GM19035 (cell line): Measurements from ENCODE around the gene CREB5.
"Not testable (repeated sequence)": the region's sequence is repeated elsewhere in the genome, so short reads cannot be mapped to it uniquely, and the experiment has no call there.

Experiments used
- ATAC-seq: cut with Tn5 transposase; IDR thresholded peaks from one replicate; pipeline ENCODE4 v1.9.1; 2021; ENCODE audit not compliant: unreplicated experiment

The CREB5 gene

DNA sequence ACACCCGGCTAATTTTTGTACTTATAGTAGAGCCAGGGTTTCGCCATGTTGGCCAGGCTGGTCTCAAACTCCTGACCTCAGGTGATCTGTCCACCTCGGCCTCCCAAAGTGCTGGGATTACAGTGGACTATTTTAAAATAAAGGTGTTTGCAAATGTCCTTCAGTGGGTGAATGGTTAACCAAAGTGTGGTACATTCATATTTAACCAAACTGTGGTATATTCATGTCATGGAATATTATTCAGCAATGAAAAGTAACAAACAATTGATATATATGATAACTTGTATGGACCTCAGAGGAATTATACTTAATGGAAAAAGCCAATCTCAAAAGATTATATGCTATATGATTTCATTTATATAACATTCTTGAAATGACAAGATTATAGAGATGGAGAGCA is 190.0 kb downstream of the CREB5 start:
- ATAC-seq: no peak

DNA sequence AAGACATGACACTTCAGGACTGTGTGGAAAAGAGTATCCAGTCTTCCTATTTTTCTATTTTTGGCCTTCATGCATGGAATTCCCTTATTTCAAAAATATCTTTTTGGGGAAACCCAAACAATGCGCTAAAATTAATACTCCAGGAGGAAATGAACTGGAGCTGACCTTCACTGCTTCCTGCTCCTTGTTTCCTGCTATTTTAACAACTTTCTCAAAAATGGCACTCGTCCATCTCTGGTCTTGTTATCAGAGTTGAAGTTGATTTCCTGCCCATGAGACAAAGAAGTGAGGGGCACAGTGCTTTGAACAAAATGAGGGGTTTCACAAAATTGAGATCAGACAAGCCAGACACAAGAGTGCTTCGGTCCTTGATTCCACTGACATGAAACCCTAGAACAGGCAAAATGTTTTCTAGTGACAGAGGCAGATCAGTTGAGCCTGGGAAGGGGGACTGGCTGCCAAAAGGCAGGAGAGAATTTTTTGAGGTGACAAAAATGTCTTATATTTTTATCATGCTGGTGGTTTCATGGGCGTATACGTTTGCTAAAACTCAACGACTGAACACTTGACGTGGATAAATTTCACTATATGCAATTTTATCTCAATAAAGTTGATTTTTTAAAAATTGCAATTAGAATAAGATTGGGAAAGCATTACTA is 193.2 kb downstream of the CREB5 start:
- ATAC-seq: no peak

DNA sequence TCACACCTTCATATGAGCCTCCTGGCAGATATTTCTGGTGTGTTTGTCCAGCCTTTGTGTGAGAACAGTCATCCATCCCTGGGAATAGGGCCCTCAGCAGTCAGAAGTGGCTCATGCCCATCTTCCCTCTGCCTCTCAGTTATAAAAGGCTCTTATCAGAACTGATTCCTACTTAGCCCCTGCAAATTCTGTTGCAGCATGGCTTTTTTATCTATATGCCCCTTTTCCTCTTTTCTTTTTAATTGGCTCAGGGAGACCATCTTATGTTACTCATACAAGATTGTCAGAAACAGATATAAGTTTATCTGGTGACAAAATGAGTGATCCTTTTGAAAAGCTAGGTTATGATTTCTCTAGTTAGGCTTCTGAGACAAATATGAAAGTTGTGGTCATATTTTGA is 194.1 kb downstream of the CREB5 start:
- no peak for ATAC-seq

DNA sequence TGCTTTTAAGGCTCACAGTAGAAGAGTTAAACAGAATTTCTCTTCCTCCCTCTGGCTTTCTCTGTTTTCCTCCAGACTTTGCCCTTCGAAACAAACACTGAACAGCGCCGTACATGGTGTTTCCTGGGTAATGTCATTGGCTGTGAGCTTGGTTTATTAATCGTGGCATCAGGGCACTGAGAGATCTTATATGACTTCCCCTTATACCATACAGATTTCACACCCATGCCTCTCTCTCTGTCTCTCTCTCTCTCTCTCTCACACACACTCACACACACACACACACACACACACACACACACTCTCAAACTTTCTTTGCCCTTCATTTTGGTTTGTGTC is 195.5 kb downstream of the CREB5 start:
- no peak for ATAC-seq

DNA sequence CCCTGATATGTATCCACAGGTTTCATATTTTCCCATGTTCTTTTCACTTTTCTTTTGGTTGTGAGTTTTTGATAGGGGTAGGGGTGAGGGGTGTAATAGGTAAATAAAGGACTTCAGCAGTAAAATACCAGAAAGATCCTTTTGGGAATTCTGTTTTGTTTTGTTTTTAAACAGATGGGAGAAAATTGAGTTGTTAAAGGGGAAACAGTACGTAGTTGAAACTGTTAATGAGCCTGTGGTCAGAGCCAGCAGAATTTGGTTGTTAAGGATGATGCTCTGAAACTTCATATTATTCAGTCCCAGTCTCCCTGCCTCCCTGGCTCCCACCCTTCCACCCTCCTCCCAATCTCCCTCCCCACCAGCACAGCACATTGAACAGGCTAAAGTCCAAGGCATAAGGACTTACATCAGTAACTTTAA is 195.9 kb downstream of the CREB5 start:
- ATAC-seq: no peak

DNA sequence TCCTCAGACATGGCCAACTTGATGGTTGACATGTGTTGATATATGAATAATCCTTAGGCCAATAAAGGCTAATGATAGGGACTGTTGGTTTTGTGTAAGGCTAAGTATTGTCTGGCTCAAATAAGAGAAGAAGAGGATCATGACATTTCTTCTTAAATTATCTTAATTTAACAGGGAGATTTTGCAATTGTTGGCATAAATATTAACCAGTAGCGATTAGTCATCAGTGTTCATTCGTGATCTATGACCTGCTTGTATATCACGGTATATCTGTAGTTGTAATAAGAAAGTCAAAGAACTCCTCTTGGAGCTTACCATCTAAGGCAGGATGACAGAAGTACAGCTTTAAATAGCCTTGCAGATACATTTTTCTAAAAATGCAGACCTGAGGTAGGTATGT is 196.4 kb downstream of the CREB5 start:
- ATAC-seq: no peak

DNA sequence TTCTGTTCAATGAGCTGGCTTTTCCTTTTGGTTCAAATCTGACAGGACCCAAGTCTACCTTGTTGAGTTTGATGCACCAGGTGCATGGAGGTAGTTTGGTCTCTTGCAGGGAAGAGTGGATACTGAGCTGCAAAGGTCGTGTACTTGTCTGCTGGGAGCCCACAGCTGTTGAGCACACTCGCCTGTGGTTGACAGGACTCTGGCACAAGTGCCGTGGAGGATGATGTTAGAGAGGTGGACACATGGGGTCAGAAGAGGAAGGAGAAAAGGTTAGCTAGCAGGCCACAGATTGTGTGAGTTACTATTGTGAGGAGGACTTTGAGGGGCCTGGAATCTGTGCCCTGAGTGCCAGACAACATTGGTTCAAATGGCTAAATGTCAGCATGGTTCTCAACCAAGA is 197.3 kb downstream of the CREB5 start:
- no peak for ATAC-seq

DNA sequence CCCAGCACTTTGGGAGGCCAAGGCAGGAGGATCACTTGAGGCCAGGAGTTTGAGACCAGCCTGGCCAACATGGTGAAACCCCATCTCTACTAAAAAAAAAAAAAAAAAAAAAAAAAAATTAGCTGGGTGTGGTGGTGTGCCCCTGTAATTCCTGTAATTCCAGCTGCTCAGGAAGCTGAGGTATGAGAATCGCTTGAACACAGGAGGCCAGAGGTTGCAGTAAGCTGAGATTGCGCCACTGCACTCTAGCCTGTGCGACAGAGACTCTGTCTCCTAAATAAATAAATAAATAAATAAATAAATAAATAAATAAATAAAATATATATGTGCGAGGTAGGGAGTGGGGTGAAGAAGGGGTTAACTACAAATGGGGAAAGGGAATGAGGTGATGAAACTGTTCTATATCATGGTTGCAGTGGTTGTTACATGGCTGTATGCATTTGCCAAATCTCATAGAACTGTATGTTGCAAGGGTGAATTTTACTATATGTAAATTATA is 199.1 kb downstream of the CREB5 start:
- not testable (repeated sequence) for ATAC-seq

DNA sequence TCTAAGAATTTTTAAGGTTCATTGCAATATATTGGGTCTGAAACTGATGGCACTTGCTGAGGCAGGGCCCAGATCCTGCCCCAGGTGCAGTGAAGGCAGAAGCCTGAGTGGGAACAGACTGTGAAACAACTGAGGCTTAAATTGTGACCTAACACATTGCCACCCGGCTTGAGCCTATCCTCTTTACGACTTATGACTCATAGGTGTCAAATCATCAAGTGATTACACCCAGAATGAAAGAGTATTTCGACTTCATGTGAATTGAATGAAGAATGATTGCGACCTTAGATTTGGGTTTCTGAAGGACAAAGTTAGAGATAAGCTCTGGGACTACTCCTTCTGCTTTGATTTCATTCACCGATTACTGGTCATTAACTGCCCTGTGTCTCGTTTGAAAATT is 200.9 kb downstream of the CREB5 start:
- no peak for ATAC-seq

DNA sequence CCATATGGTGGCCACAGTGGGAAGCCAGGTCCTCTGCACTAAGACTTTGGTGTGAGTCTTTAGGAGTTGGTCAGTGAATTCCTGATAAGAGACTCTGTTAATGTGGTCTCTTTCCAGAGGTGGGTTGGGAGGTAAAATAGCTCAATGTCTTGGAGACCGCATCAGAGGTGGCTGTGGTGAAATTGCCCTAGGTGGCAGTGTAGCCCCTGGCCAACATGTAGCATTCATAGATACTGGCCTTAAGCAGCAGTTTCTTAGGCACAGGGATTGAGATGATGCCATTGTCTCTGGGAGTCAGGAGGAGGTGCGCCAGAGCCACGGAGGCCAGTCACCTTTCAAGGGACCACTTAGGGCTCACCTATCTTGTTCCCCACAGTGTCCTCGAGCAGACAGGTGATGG is 202.8 kb downstream of the CREB5 start:
- ATAC-seq: no peak

DNA sequence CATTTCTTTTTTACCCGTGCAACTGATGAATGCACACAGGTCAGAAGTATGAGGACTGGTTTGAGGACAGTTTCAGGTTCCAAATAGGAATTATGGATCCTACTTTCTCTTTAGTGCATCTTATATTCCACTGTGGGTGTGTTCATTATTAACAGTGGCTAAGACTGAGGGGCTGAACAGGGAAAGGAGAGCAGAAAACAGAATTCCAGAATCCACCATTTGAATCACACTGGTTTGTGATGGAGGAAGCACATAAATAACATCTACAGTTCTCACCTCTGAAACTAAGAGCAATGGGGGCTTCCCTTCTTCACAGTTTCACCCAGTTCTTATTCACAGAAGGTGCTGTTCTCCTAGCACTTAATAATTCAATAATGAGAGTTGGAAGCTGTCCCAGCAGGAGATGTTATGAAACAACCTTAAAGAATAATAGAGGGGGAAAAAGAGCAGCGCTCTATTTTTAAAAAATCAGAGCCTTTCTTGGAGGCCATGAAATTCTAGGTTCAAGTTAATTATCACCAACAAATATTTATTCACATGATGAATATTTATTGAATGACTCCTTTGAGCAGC is 205.1 kb downstream of the CREB5 start:
- ATAC-seq: no peak

DNA sequence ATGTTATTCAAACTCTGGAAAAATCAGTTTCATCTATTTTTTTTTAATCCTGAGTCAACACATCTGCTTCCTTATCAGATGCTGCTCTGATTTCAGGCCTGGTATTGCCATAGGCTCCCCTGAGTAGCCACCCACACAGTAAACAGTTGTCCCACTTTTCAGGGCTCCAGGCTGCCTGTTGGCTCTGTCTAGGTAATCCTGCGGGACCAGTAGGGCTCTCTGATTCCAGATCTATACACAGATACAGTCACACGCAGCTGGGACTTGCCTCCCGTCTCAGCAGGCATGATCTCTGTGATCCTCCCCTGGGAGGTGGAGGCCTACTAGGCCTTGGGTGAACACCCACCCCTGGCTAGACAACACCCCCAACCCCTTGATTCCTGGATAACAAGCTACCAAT is 206.1 kb downstream of the CREB5 start:
- ATAC-seq: no peak

DNA sequence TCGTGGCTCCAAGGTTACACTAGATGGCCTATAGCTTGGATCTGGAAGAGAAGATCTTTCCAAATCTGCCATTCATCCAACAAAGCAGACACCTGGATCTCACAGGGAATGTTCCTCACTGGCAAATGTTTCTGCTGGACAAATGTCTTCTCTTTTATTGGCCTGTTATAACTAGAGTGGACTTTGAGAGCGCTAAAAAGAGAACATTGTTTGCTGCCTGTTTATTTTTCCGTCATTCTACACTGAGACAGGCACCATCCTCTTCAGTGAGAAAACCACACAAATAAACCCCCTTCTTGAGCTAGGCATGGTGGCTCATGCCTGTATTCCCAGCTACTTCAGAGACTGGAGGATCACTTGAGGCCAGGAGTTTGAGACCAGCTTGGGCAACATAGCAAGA is 206.9 kb downstream of the CREB5 start:
- ATAC-seq: no peak

DNA sequence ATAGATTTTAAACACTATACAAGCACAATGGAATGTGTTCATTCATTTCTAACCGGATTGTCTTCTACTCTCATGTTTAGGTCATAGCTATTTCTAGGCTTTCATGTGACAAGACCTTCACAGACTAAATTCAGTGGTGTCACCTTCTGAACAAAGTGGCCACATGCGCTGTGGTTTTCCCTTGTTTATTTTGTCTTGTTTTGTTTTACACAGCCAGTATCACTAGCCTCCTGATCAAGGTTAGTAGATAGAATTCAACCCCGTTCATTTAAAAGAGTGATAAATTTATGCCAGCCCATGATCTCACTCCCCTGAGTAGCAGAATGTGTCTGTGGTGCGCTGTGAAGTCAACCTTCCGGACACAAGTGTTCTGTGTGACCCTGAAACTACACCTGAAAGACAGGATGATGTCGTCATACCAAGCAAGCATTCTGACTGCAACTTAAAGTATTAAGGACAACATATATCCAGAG is 209.1 kb downstream of the CREB5 start:
- ATAC-seq: peak; percentile 85

DNA sequence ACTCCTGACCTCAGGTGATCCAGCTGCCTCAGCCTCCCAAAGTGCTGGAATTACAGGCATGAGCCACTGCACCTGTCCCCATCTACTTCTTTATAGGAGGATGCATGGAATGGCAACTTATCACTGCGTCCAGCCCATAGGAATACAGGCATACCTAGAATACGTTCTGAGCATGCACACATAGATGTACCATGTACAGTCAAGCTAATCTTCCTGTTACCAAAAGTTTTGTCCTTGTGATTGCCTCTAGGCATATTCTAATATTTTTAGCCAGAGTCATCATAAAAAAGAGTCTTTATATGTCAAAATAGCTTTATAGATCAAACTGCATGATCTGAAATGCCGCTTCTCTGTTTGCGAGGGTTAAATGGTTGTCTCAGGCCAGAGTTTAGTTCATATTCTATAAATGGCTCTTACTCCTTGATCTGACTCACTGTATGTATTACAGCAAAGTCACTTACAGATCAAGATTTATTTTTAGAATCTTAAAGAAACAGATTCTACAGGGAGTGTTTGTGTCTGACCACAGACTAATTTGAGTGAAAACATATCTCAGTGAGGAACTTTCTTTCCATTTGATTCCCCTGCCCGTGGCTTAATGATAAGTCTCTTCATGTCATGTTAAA is 210.9 kb downstream of the CREB5 start:
- no peak for ATAC-seq

DNA sequence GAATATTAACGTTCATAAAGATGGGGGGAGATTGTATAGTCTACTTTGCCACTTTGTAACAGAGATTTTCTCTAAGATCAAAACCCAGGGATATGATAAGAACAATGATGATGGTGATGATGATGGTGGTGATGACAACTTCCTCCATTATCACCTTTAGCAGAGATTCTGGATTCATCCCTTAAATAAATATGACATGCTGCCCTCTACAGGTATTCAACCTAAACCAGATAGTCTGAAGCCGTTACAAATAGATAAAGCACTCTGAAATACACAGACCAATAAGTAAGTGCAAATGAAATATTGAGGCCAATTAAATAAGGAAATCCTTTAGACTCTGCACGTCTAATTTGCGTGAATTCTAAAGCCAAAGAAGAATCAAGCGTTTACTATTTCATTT is 211.5 kb downstream of the CREB5 start:
- no peak for ATAC-seq

DNA sequence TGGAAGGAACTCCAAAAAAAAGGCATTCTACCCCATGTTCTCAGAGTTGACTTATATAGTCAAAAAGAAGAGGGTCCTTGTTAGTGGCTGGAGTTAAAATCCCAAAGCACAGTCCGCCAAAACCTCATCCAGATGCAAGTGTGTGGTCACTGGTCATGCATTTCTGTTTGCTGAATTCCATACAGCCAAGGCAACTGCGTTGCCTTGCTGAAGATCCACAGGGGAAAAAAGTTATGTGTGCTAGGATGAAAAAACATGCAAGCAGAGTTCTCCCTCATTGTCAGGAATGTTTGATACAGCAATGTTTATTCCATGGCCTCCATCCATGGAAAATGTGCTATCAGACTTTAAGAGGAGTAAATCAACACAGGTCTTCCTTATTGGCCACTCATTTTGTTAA is 213.1 kb downstream of the CREB5 start:
- no peak for ATAC-seq

DNA sequence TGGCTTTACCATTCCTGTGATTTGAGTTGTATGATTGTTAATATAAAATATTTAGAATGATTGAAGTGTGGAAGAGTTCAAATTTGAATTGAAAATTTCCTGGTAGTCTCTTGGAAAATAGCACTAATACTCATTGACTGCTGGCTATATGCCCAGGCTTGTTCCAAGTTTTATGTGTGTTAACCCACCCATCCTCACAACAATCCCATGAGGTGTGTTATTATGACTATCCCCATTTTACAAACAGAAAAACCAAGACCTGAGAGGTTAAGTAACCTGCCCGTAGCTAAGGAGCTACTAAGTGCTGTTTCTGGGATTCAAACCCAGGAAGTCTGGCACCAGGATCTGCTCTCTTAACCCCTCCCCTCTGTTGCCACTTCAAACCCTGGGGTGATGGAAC is 213.9 kb downstream of the CREB5 start:
- no peak for ATAC-seq

DNA sequence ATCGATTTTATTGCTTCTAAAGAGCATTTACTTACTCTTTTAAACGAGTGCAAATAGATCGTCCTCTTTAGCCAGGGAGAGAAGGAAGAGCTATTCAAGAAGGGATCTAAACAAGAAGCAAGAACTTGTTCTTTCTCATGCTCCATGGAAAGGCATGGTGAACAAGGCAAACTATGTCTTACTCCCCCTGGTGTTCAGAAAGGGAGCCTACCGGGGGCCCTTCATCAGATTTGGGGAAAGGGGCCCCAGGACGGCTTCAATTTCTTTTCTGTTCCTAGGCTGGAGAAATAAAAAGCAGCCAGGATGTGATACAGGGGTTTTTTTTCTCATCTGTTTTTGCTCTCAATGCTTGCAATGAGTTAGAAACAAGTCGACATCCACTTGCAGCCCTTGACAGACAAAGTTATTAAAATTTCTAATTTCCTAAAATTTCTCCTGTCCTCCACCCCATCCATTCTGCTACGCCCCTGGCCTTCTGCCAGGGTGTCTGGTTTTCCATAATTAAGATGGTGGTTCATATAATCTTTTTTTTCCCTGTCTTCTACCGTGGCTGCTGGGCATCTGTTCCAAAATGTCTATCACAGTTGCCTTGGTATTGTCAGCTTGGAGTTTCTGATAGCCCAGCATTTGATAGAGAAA is 214.4 kb downstream of the CREB5 start:
- no peak for ATAC-seq

DNA sequence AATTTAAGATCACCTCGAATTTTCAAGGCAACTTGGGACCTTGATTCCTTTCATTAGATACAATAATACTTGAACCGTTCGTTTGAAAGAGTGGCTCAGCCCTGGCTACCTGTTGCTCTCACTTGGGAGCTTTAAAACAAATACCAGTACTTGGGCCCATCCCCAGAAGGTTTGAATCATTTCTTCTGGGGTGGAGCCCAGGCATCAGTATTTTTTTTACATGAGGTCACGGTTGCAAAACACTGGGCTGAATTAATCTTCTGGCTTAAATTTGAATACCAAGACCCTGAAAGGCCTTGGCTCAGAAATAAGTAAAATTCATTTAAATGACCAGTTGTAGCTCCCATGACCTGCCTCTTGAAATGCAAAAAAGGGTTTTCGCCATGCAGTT is 214.9 kb downstream of the CREB5 start:
- no peak for ATAC-seq

DNA sequence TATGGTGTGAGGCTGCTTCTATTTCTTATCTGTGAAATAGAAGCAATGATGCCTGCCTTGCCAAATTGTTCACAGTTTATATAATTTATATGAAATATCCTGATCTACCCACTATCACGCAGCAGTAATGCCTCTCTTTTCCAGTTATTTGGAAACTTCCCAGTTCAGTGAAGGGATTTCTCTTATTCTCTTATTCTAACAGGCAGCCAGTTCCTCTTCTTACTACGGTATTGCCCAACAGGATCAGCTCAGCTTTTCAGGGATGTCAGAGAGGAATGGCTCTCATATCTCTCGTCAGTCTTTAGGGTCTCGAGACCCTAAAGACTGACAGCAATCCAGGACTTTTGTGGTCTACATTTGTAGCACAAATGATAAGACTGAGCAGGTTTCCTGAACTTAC is 215.6 kb downstream of the CREB5 start:
- ATAC-seq: no peak

DNA sequence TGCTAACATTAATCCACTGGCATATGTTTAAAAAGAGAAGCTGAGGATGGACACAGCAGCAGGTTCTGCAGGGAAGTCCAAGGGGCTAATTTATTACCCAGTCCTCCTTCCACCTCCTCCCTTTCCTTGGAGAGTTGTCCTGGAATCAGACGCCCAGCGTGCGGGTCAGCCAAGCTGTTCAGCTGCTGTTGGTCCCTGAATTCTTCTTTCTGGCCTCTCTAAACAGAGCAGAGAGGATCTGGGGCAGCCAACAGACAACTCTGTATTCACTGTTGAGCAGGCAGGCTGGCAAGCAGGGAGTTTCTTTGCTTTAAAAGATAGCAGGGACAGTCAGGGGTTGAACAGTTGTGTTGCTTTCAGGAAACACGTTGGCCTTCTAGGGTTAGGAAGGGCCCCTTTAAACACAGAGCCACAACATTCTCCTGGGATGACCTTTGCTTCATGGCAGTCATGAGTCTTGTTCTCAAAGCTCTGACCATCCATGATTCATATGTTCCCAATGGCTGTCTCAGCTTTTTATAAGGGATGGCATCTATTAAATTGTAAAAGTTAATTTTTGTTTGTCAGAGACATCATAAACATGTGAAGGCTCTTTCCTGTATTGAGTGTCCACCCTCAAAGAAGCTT is 217.0 kb downstream of the CREB5 start:
- no peak for ATAC-seq
